KOPT-K1 (cell line): ENCODE results near the gene RNF144A.

Experiments
- H3K27ac ChIP-seq: fragments of 200-600 bp; sonication (generic); 2 replicates; pipeline ENCODE4 v1.5.1; 2016; ENCODE audit warnings: antibody characterized with exemption, mild to moderate bottlenecking, low read depth, low read length; ENCODE audit not compliant: poor library complexity, severe bottlenecking
- H3K36me3 ChIP-seq: fragments of 200-600 bp; sonication (generic); 2 replicates; pipeline ENCODE4 v1.5.1; 2017; ENCODE audit warnings: antibody characterized with exemption, mild to moderate bottlenecking, low read length, moderate library complexity; ENCODE audit not compliant: insufficient read depth
- H3K9me3 ChIP-seq: fragments of 200-600 bp; sonication (generic); 2 replicates; pipeline ENCODE4 v1.5.1; 2017; ENCODE audit warnings: antibody characterized with exemption, low read length, mild to moderate bottlenecking; ENCODE audit not compliant: insufficient read depth, poor library complexity, severe bottlenecking

Gene RNF144A

DNA sequence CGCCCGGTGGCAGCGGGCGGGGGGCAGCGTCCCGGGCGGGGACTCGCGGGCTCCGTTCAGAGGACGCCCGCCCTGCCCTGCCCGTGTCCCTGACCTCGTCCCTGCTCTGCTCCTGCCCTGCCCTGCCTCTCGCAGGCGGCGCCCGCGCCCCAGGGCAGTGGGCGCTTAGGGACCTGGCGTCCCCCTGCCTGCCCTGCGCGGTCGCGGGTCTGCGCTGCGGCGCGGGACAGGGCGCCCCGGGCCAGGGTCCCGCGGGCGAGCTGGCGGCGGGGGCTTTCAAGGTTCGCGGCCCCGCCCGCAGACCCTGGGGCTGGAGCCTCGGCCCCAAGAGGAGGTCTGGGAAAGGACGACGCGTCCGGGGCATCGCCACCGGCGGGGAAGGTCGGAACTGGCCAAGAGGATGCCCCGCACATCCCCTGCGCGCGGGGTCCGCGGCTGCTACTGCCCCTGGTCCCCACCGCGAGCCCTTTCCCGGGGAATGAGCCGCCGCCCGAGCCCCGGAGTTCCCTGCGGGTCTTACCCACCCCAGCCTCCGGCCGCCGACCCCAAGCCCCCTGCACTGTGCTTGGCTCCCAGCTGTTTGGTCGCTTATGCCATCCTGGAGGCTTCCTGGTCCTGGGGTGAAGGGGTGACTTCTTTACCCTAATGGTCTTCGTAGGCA is 679 bp downstream of the RNF144A start:
- peaks cover 9% of the 10 kb centered on the region for H3K36me3 ChIP-seq
- no peaks in the 10 kb centered on the region for H3K9me3 ChIP-seq
- H3K27ac ChIP-seq = peak overlapping the region; percentile 76

DNA sequence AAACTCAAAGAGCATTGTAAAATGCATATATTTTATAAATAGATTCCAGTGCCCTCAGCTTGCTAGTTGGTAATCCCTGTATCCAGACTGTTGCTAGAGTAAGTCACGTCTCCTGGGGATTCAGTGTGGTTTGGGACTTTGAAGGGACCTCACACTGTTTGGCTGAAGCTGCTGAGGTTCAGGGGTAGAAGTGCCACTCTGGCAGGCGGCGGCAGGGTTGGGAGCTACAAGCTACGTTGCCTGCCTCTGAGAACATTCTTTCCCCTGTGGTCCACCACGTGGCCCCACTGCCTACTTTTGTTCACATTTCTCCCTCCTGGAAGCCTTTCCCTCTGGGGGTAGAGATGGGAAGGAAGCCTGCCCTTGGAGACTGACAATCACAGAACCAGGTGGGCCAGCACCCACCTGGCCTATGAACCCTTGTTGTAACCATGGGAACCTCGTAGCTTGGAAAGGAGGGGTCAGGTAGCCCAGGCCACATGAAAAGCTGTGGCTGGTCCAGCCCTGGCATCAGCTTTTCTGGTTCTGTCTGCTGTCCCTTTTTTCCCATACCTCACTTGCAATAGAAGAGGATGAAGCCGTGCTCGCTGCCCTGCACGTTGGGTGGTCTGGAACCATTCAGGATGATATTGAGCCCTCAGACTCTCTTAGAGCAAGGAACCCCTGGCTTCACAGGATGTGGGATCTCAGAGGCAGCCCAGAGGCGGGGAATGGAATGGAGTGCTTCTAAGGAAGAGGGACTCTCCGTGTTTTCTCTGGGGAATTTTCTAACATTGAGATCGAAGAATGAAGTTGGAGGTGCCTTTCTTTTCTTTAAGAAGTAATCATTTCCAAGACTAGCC is 2.9 kb downstream of the RNF144A start:
- Histone ChIP-seq H3K27ac (no peak overlapping the region), H3K36me3 (peaks cover 15% of the 10 kb centered on the region), H3K9me3 (no peaks in the 10 kb centered on the region)

DNA sequence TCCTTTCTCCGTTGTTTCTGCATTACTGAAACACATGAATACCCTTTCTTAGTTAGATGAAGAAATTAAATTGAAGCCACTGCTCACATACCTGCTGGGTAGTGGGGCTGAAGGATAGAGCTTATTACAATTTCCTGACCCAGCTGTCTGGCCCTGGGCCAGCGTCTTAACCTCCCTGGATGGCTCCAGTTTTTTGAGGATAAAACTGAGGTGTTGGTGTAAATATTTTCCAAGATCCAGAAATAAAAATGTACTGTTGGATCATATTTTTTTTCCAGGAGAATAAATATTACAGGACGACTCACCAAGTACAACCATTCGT is 3.5 kb downstream of the RNF144A start:
- Histone ChIP-seq H3K27ac (no peak overlapping the region), H3K9me3 (no peaks in the 10 kb centered on the region), H3K36me3 (peaks cover 15% of the 10 kb centered on the region)

DNA sequence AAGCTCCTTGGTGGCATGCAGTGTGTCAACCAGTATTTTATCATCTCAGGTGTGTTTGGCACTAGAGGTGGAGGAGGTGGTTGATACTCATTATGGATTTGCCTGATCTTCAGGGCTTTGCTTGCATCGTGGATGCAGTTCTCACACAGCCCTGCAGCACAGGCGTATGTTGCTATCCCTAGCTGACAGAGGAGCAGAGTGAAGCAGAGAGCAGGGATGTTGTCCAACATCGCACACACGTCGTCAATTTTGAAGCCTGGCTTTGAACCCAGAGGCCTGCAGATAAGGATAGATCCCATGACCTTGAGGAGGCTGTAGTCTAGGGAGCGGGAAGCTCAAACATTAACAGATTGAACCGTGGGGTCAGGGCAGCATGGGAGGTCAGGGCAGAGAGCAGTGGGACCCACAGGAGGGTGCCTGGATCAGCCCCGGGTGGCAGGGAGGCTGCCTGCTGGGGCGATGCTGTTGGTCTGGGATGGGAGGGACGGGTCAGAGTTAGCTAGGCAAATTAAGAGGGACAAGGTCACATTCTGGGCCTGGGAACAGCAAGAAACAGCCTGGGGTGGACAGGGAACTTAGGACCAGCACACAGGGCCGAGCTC is 4.2 kb downstream of the RNF144A start:
- Histone ChIP-seq H3K36me3 (peaks cover 15% of the 10 kb centered on the region), H3K27ac (no peak overlapping the region), H3K9me3 (no peaks in the 10 kb centered on the region)

DNA sequence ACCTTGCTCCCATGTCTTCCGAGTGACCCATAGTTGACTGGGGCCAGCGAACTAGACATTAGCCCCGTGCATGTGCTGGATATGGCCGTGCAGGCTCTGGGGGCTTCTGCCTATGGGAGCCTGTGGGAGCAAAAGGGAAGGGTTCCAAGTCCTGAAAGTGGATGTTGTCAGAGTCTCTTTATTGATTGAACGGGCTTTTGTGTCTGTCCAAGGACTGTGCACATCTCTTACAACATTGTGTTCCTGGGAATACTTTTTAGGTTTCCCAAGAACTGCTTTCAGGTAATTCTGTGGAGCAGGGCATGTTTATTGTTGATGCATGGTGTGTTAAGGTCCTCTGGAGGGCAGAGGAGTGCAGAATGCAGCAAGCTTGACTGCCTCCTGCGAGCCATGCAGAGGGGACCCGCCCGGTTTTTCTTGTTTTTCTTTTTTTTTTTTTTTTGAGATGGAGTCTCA is 5.0 kb downstream of the RNF144A start:
- Histone ChIP-seq H3K9me3 (no peaks in the 10 kb centered on the region), H3K27ac (no peak overlapping the region), H3K36me3 (peaks cover 15% of the 10 kb centered on the region)

GRCh38 chr2:6923319-6923718 is 6.1 kb downstream of the RNF144A start:
- Histone ChIP-seq H3K36me3 (peaks cover 19% of the 10 kb centered on the region), H3K27ac (no peak overlapping the region), H3K9me3 (no peaks in the 10 kb centered on the region)

DNA sequence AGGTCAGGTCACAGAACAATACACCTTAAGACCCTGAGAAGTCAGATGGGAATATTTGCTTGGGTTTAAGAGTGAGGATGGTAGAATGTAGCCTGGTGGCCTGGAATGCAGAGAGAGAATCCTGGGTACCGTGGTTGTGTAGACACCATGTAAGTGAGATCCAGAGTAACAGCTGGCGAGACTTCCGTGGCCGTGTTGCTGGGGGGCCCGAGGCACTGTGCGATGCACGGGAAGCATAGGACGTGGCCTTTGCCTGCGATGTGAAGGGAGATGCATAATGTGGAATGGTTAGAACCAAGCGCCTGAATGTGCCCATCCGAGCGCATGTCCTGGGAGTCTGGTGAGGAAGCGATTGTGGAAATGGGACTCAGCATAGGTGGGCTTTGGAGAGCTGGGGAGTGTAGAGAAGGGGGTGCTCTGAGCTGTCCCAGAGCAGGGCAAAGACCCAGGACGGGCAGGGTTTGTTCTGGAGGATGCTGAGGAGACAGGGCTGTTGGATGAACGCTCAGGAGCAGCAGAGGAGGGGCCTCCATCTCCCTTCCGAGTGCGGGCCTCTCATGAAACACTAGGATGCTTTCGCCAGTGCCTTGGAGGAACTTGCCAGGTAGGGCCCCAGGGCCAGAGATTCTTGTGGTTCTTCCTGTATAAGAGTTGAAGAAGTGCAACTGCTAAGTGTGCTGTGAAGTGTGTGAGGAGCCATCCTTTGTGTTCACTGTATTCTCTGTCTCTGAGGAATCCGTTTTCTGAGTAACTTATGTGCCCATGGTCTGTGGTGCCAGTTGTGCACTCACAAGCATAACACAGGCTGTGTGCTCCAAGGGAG is 7.1 kb downstream of the RNF144A start:
- Histone ChIP-seq H3K9me3 (no peaks in the 10 kb centered on the region), H3K36me3 (peaks cover 19% of the 10 kb centered on the region), H3K27ac (peak overlapping the region; percentile 15)

DNA sequence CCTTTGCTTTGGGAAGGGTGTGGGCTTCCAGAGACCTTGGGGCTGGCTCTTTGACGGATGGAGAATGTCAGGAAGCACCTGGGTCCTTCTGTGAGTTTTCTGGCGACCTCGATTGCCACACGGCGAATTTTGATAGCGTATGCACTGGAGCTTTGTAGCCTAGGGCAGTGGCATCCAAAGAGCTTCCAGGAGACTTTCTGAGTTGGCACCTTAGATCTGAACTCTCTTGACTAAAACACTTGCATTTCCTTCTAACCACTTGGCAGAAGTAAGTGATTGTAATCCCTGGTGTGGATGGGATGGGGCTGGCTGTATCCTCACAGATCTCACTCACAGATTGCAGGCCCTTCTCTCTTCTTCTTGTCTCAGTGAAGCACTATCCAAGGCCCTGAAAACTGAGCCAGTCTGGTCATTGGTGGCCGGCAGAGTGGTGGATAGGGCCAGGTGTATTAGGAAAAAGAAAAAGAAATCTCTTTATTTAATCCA is 7.8 kb downstream of the RNF144A start:
- no peaks in the 10 kb centered on the region for H3K9me3 ChIP-seq
- H3K36me3 ChIP-seq = peaks cover 19% of the 10 kb centered on the region
- H3K27ac ChIP-seq = peak overlapping the region; percentile 15

GRCh38 chr2:6926071-6926732 is 9.0 kb downstream of the RNF144A start:
- no peaks in the 10 kb centered on the region for H3K9me3 ChIP-seq
- no peak overlapping the region for H3K27ac ChIP-seq
- peaks cover 22% of the 10 kb centered on the region for H3K36me3 ChIP-seq

GRCh38 chr2:6927186-6927585 is 10.0 kb downstream of the RNF144A start:
- H3K9me3 ChIP-seq = no peaks in the 10 kb centered on the region
- H3K36me3 ChIP-seq = peaks cover 18% of the 10 kb centered on the region
- H3K27ac ChIP-seq = no peak overlapping the region

- no peaks in the 10 kb centered on the region for H3K9me3 ChIP-seq
- H3K27ac ChIP-seq = no peak overlapping the region
- H3K36me3 ChIP-seq = peaks cover 18% of the 10 kb centered on the region
These were observed 10.5 kb downstream of the RNF144A start for GRCh38 chr2:6927753-6928152.

- Histone ChIP-seq H3K36me3 (peaks cover 14% of the 10 kb centered on the region), H3K27ac (no peak overlapping the region), H3K9me3 (no peaks in the 10 kb centered on the region)
These were observed 11.2 kb downstream of the RNF144A start for GRCh38 chr2:6928452-6928851.

- H3K36me3 ChIP-seq = peaks cover 13% of the 10 kb centered on the region
- H3K27ac ChIP-seq = no peak overlapping the region
These were observed 12.1 kb downstream of the RNF144A start for GRCh38 chr2:6929196-6929819.

More at GRCh38 chr2:6929196-6929819, 12.1 kb downstream of the RNF144A start:
- no peaks in the 10 kb centered on the region for H3K9me3 ChIP-seq
